Sigmoid colon (tissue), 7 donors: Measurements from ENCODE around the gene GRIN2A. TPM values are rescaled to one million over a fixed set of nuclear protein-coding genes. Genes with fewer than 3 reads are reported as not detected.

Experiments
- DNase-seq: peaks from one replicate; pipeline ENCODE4 v3.0.0-alpha.2; 2019
- H3K27ac ChIP-seq, 4 donors: fragments of 200-600 bp; sonication (generic); one replicate each; pipeline ENCODE4 v1.5.1; 2016 to 2019; ENCODE audit warnings: mild to moderate bottlenecking in 1 of 4
- H3K27me3 ChIP-seq, 3 donors: fragments of 200-600 bp; sonication (generic); one replicate each; pipeline ENCODE4 v1.5.1; 2019; ENCODE audit warnings: mild to moderate bottlenecking in 1 of 3
- H3K36me3 ChIP-seq, 4 donors: fragments of 200-600 bp; sonication (generic); one replicate each; pipeline ENCODE4 v1.5.1; 2016 to 2019
- H3K4me1 ChIP-seq, 4 donors: fragments of 200-600 bp; sonication (generic); one replicate each; pipeline ENCODE4 v1.5.1; 2017 to 2019
- H3K4me3 ChIP-seq, 4 donors: fragments of 200-600 bp; sonication (generic); one replicate each; pipeline ENCODE4 v1.5.1; 2017 to 2019; ENCODE audit warnings: mild to moderate bottlenecking in 2 of 4, moderate library complexity in 1 of 4
- H3K9me3 ChIP-seq, 4 donors: fragments of 200-600 bp in 3 of 4; sonication (generic) in 3 of 4; one replicate each; pipeline versions ENCODE4 v1.5.1 to v1.6.1; 2013 to 2019
- CTCF ChIP-seq, 4 experiments: fragments of 450-650 bp in 3 of 4; fragments of 200-600 bp in 1 of 4; IDR thresholded peaks; one replicate each; pipeline ENCODE4 v1.5.1; 2016 to 2019; ENCODE audit warnings: antibody characterized with exemption in 4 of 4, mild to moderate bottlenecking in 3 of 4, moderate library complexity in 2 of 4
- EP300 ChIP-seq, 4 donors: sonication (generic); formaldehyde crosslinking; IDR thresholded peaks; one replicate each; pipeline ENCODE4 v1.6.1; 2017; ENCODE audit warnings: antibody characterized with exemption in 4 of 4
- POLR2A ChIP-seq, 2 donors: fragments of 450-650 bp; IDR thresholded peaks; one replicate each; pipeline ENCODE4 v1.6.1; 2016; ENCODE audit warnings: antibody characterized with exemption in 2 of 2, mild to moderate bottlenecking in 2 of 2, moderate library complexity in 2 of 2
- POLR2AphosphoS5 ChIP-seq, 4 donors: sonication (generic); formaldehyde crosslinking; IDR thresholded peaks; one replicate each; pipeline ENCODE4 v1.6.1; 2017; ENCODE audit warnings: antibody characterized with exemption in 4 of 4
- WGBS, 2 donors: extraction: QIAGEN DNeasy Blood & Tissue Kit; methylation state at CpG; one replicate each; pipeline ENCODE4 v1.1.7; 2013; 5-methylcytosine and 5-hydroxymethylcytosine counted together
- intact Hi-C: fragments of 100-400 bp; cut with DNase I; formaldehyde crosslinking; loops from one replicate; pipeline ENCODE4 v1.15.1; 2023
- polyA plus RNA-seq, 3 donors: library from polyadenylated mRNA; stranded (reverse); fragments of 200-250 nt; gene quantifications; one replicate each; pipeline ENCODE4 v1.2.3, GENCODE V29; 2013
- total RNA-seq, 4 donors: library from RNA; depleted of rRNA; stranded (reverse); fragments of >200 nt; gene quantifications; one replicate each; pipeline ENCODE4 v1.1.0, GENCODE V29; 2016
- donor health status: healthy with polysubstance abuse.
- donor health status: Bipolar disorder and iron deficiency.
- donor health status: healthy.

The GRIN2A gene
- total and polyA plus RNA-seq, 7 donors, result under 0.01 to 0.36 (median 0.09) TPM

- Histone ChIP-seq H3K4me3 (no peak overlapping the region), H3K36me3 (no peaks in the 10 kb centered on the region), H3K27me3 (no peaks in the 10 kb centered on the region), H3K4me1 (no peaks in the 10 kb centered on the region), H3K27ac (no peak overlapping the region), H3K9me3 (no peaks in the 10 kb centered on the region)
- TF ChIP-seq CTCF (IDR thresholded peaks at IDR 0.05) (no peak), POLR2A (IDR thresholded peaks at IDR 0.05) (no peak)
- no peak for DNase-seq
- WGBS, 2 donors, result 73 to 87% methylated on average over 2 of the region's 2 CpGs
- intact Hi-C loops, result no loop called here
These were observed 210.3 kb downstream of the GRIN2A start for GRCh38 chr16:9971907-9972306.

GRCh38 chr16:9970796-9971195 is 211.4 kb downstream of the GRIN2A start:
- TF ChIP-seq POLR2AphosphoS5 (IDR thresholded peaks at IDR 0.05) (no peak), EP300 (IDR thresholded peaks at IDR 0.05) (no peak), POLR2A (IDR thresholded peaks at IDR 0.05) (no peak), CTCF (IDR thresholded peaks at IDR 0.05) (no peak)
- H3K9me3 ChIP-seq, result no peaks in the 10 kb centered on the region
- H3K36me3 ChIP-seq, result no peaks in the 10 kb centered on the region
- no peak overlapping the region for H3K4me3 ChIP-seq
- no peaks in the 10 kb centered on the region for H3K27me3 ChIP-seq
- 21 to 37% methylated on average over 1 of the region's 1 CpG for WGBS, 2 donors
- no peak overlapping the region for H3K27ac ChIP-seq
- no peak for DNase-seq
- no peaks in the 10 kb centered on the region for H3K4me1 ChIP-seq
- intact Hi-C loops, result no loop called here

GRCh38 chr16:9970244-9970643 is 212.0 kb downstream of the GRIN2A start:
- DNase-seq, result no peak
- no peak for TF ChIP-seq EP300 (IDR thresholded peaks at IDR 0.05)
- TF ChIP-seq POLR2A (IDR thresholded peaks at IDR 0.05), result no peak
- no peak for TF ChIP-seq CTCF (IDR thresholded peaks at IDR 0.05)
- TF ChIP-seq POLR2AphosphoS5 (IDR thresholded peaks at IDR 0.05), result no peak
- H3K9me3 ChIP-seq, result no peaks in the 10 kb centered on the region
- H3K36me3 ChIP-seq, result no peaks in the 10 kb centered on the region
- 25 to 49% methylated on average over 2 of the region's 2 CpGs for WGBS, 2 donors
- intact Hi-C loops, result no loop called here
- H3K4me3 ChIP-seq, result no peak overlapping the region
- H3K27me3 ChIP-seq, result no peaks in the 10 kb centered on the region
- no peak overlapping the region for H3K27ac ChIP-seq
- H3K4me1 ChIP-seq, result no peaks in the 10 kb centered on the region

DNA sequence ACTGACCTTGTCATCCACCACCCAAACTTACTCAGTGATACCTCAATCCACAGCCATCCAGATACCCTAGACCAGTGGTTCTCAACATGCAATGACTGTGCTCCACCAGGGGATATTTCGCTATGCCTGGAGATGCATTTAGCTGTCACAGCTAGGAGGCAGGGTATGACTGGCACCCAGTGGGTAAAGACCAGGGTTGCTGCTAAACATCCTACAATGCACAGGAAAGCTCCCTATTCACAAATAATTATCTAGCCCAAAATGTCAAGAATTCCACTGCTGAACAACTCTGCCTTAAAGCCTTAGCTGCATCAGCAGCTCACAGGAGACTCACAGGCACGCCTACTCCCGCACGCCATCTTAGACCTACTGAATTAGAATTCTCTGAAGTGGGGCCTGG is 212.6 kb downstream of the GRIN2A start:
- WGBS, 2 donors, result 94 to 95% methylated on average over 4 of the region's 4 CpGs
- intact Hi-C loops, result no loop called here
- H3K36me3 ChIP-seq, result no peaks in the 10 kb centered on the region
- no peaks in the 10 kb centered on the region for H3K9me3 ChIP-seq
- TF ChIP-seq CTCF (IDR thresholded peaks at IDR 0.05) (no peak), POLR2AphosphoS5 (IDR thresholded peaks at IDR 0.05) (no peak)
- H3K4me3 ChIP-seq, result no peak overlapping the region
- DNase-seq, result no peak
- H3K4me1 ChIP-seq, result no peaks in the 10 kb centered on the region
- H3K27me3 ChIP-seq, result no peaks in the 10 kb centered on the region
- H3K27ac ChIP-seq, result no peak overlapping the region

DNA sequence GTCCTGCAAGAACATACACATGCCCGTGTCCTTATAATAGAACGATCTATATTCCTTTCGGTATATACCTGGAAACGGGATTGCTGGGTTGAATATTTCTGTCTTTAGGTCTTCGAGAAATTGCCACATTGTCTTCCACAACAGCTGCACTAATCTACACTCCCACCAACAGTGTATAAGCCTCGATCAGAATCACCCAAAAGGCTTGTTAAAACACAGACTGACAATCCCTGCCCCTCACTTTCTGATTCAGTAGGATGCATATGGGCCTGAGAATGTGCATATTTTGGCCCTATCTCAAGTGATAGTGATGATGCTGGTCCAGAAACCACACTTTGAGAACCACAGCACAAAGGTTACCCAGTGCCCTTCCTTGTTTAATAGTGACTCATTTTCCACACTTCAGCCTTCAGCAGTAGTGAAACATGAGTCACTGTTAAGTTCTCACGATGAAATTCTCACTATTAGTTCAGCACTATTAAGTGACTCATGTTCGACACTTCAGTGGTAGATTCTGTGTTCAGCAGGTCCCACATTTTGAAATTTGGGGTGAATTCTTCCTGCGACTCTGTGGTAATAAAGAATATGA is 215.6 kb downstream of the GRIN2A start:
- H3K27me3 ChIP-seq, result no peaks in the 10 kb centered on the region
- intact Hi-C loops, result no loop called here
- H3K9me3 ChIP-seq, result no peaks in the 10 kb centered on the region
- no peaks in the 10 kb centered on the region for H3K4me1 ChIP-seq
- H3K4me3 ChIP-seq, result no peak overlapping the region
- no peak for TF ChIP-seq CTCF (IDR thresholded peaks at IDR 0.05)
- TF ChIP-seq POLR2AphosphoS5 (IDR thresholded peaks at IDR 0.05), result no peak
- no peak for TF ChIP-seq POLR2A (IDR thresholded peaks at IDR 0.05)
- TF ChIP-seq EP300 (IDR thresholded peaks at IDR 0.05), result no peak
- no peak overlapping the region for H3K27ac ChIP-seq
- no peaks in the 10 kb centered on the region for H3K36me3 ChIP-seq
- WGBS, 2 donors, result 72 to 83% methylated on average over 9 of the region's 9 CpGs
- no peak for DNase-seq
